Adrenal gland (tissue), 12 donors: Measurements from ENCODE around the gene TPST1. TPM values are rescaled to one million over a fixed set of nuclear protein-coding genes. Genes with fewer than 3 reads are reported as not detected.

Source experiments
- DNase-seq, 7 donors: peaks; one replicate each; pipeline ENCODE4 v3.0.0-alpha.2; 2019 to 2020
- H3K27ac ChIP-seq, 5 donors: fragments of 200-600 bp; sonication (generic) in 4 of 5; 1 replicate in 3 of 5; 2 replicates in 2 of 5; pipeline versions ENCODE4 v1.5.1 to v1.8.0; 2016 to 2020; ENCODE audit warnings: mild to moderate bottlenecking in 1 of 5
- H3K27me3 ChIP-seq: fragments of 200-600 bp; 2 replicates; pipeline ENCODE4 v1.8.0; 2021
- H3K36me3 ChIP-seq, 2 donors: fragments of 200-600 bp; replicated peaks in 1 of 2; 1 replicate in 1 of 2; 2 replicates in 1 of 2; pipeline versions ENCODE4 v1.5.1 to v1.8.0; 2018 to 2022
- H3K4me1 ChIP-seq, 2 donors: fragments of 200-600 bp; replicated peaks in 1 of 2; 1 replicate in 1 of 2; 2 replicates in 1 of 2; pipeline versions ENCODE4 v1.5.1 to v1.8.0; 2018 to 2021
- H3K4me3 ChIP-seq, 4 donors: fragments of 200-600 bp; sonication (generic) in 3 of 4; one replicate each; pipeline ENCODE4 v1.5.1; 2016 to 2018
- H3K9me3 ChIP-seq, 3 donors: fragments of 200-600 bp; sonication (generic) in 1 of 3; replicated peaks in 1 of 3; 1 replicate in 2 of 3; 2 replicates in 1 of 3; pipeline versions ENCODE4 v1.5.1 to v1.8.0; 2016 to 2021
- POLR2A ChIP-seq, 2 donors: fragments of 450-650 bp; IDR thresholded peaks; one replicate each; pipeline ENCODE4 v1.6.1; 2017; ENCODE audit warnings: antibody characterized with exemption in 2 of 2, mild to moderate bottlenecking in 2 of 2, moderate library complexity in 1 of 2
- WGBS, 4 donors: extraction: QIAGEN DNeasy Blood & Tissue Kit in 2 of 4; methylation state at CpG; one replicate each; pipeline versions ENCODE4 v1.1.5 to v1.1.7; 2013 to 2017; 5-methylcytosine and 5-hydroxymethylcytosine counted together
- intact Hi-C, 2 donors: fragments of 100-400 bp; cut with DNase I; formaldehyde crosslinking; loops; one replicate each; pipeline versions ENCODE4 v1.14.1 to v1.15.0; 2022 to 2023
- polyA plus RNA-seq, 3 donors: library from polyadenylated mRNA; stranded (reverse); fragments of 200-250 nt in 2 of 3; fragments of 350-450 nt in 1 of 3; fragmentation: Illumina TruSeq in 1 of 3; extraction: RNeasy Lipid Tissue Mini Kit (QIAGEN cat#74804) in 1 of 3; gene quantifications; one replicate each; pipeline ENCODE4 v1.2.3, GENCODE V29; 2013 to 2014
- total RNA-seq, 9 donors: library from RNA; depleted of rRNA in 4 of 9; stranded (reverse); fragments of >200 nt in 4 of 9; fragments of 120-200 nt in 1 of 9; fragmentation: NEBNext Ultra II Directional in 1 of 9; extraction: Animal tissue kit (Norgen Biotek cat#: 25700) in 1 of 9; gene quantifications; one replicate each; pipeline versions ENCODE4 v1.1.0 to v1.2.4, GENCODE V29; 2013 to 2023
- TF ChIP-seq, protein P1 (sequence below), 6 experiments: fragments of 450-650 bp in 4 of 6; fragments of 200-600 bp in 2 of 6; sonication (generic) in 1 of 6; IDR thresholded peaks; 1 replicate in 5 of 6; 2 replicates in 1 of 6; pipeline versions ENCODE4 v1.5.1 to v1.8.0; 2016 to 2021; ENCODE audit warnings: antibody characterized with exemption in 6 of 6, mild to moderate bottlenecking in 2 of 6, moderate library complexity in 1 of 6
- donor health status: healthy with polysubstance abuse.
- donor health status: Bipolar disorder and iron deficiency.
- donor health status: DM: yes; HTN: yes; CAD: no.
- donor health status: DM: no; HTN: no; CAD: no.
- donor health status: DM: no; HTN: no; CAD: no.
- donor health status: DM: yes; HTN: yes; CAD: no.

Gene TPST1
- total and polyA plus RNA-seq, 12 donors, result 6.8 to 70.2 (median 27.2) TPM

- no peaks in the 10 kb centered on the region for H3K9me3 ChIP-seq
- no peaks in the 10 kb centered on the region for H3K27me3 ChIP-seq
- TF ChIP-seq, protein P1, sequence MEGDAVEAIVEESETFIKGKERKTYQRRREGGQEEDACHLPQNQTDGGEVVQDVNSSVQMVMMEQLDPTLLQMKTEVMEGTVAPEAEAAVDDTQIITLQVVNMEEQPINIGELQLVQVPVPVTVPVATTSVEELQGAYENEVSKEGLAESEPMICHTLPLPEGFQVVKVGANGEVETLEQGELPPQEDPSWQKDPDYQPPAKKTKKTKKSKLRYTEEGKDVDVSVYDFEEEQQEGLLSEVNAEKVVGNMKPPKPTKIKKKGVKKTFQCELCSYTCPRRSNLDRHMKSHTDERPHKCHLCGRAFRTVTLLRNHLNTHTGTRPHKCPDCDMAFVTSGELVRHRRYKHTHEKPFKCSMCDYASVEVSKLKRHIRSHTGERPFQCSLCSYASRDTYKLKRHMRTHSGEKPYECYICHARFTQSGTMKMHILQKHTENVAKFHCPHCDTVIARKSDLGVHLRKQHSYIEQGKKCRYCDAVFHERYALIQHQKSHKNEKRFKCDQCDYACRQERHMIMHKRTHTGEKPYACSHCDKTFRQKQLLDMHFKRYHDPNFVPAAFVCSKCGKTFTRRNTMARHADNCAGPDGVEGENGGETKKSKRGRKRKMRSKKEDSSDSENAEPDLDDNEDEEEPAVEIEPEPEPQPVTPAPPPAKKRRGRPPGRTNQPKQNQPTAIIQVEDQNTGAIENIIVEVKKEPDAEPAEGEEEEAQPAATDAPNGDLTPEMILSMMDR (IDR thresholded peaks at IDR 0.05), result no peak
- TF ChIP-seq POLR2A (IDR thresholded peaks at IDR 0.05), result no peak
- H3K4me1 ChIP-seq, result peaks cover 0 to 1% of the 10 kb centered on the region in 2 donors
- no peak overlapping the region for H3K27ac ChIP-seq
- no peak for DNase-seq
- intact Hi-C loops, result no loop called here
- H3K36me3 ChIP-seq, result no peaks in the 10 kb centered on the region
- 87 to 100% (median 99%) methylated on average over 2 of the region's 2 CpGs for WGBS, 4 donors
- H3K4me3 ChIP-seq, result no peak overlapping the region
These were observed 26.9 kb upstream of the TPST1 start for GRCh38 chr7:66178258-66178657.

GRCh38 chr7:66181329-66181728 lies 23.8 kb upstream of the TPST1 start:
- Histone ChIP-seq H3K27ac (no peak overlapping the region), H3K4me3 (no peak overlapping the region), H3K4me1 (peaks cover 0 to 8% of the 10 kb centered on the region in 2 donors), H3K27me3 (no peaks in the 10 kb centered on the region), H3K9me3 (no peaks in the 10 kb centered on the region), H3K36me3 (no peaks in the 10 kb centered on the region)
- no peak for TF ChIP-seq POLR2A (IDR thresholded peaks at IDR 0.05)
- TF ChIP-seq, protein P1 (IDR thresholded peaks at IDR 0.05), result no peak
- DNase-seq, result no peak
- intact Hi-C loops, result no loop called here

GRCh38 chr7:66181845-66182244 lies 23.3 kb upstream of the TPST1 start:
- DNase-seq, result no peak
- no peaks in the 10 kb centered on the region for H3K27me3 ChIP-seq
- intact Hi-C loops, result no loop called here

DNA sequence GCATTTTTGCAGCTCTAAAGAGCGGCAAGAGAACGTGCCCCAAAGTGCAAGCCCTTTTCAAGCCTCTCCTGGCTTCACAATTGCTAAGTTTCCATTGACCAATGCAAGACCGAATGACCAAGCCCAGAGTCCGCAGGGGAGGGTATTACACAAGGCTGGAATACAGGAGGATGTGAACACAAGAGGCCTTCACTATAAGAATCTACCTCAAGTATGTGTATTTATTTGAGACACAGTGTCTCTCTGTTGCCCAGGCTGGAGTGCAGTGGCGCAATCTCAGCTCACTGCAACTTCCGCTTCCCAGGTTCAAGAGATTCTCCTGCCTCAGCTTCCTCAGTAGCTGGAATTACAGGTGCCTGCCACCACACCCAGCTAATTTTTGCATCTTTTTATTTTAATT lies 22.2 kb upstream of the TPST1 start:
- peaks cover 0 to 8% of the 10 kb centered on the region in 2 donors for H3K4me1 ChIP-seq
- intact Hi-C loops, result no loop called here
- no peak for DNase-seq
- no peak overlapping the region for H3K4me3 ChIP-seq
- WGBS, 4 donors, result 93 to 95% (median 94%) methylated on average over 6 of the region's 6 CpGs
- no peak for TF ChIP-seq POLR2A (IDR thresholded peaks at IDR 0.05)
- TF ChIP-seq, protein P1 (IDR thresholded peaks at IDR 0.05), result no peak
- no peaks in the 10 kb centered on the region for H3K9me3 ChIP-seq
- H3K27me3 ChIP-seq, result no peaks in the 10 kb centered on the region
- H3K36me3 ChIP-seq, result no peaks in the 10 kb centered on the region
- H3K27ac ChIP-seq, result no peak overlapping the region

More at GRCh38 chr7:66181845-66182244, 23.3 kb upstream of the TPST1 start:
- WGBS, 4 donors, result 95 to 100% (median 95%) methylated on average over 2 of the region's 2 CpGs
- H3K4me3 ChIP-seq, result no peak overlapping the region
- no peak overlapping the region for H3K27ac ChIP-seq
- no peaks in the 10 kb centered on the region for H3K36me3 ChIP-seq
- H3K4me1 ChIP-seq, result peaks cover 0 to 8% of the 10 kb centered on the region in 2 donors
- no peaks in the 10 kb centered on the region for H3K9me3 ChIP-seq
- no peak for TF ChIP-seq POLR2A (IDR thresholded peaks at IDR 0.05)
- TF ChIP-seq, protein P1 (IDR thresholded peaks at IDR 0.05), result no peak
